VCaP (cell line): ENCODE results near the gene DUSP1.

ENCODE experiments used
- H3K27ac ChIP-seq: fragments of 450-650 bp; 2 replicates; pipeline ENCODE4 v1.5.1; 2017
- TF ChIP-seq, protein P1 (sequence below): fragments of 450-650 bp; conservative IDR thresholded peaks from 2 replicates; pipeline ENCODE4 v1.5.1; 2017; ENCODE audit warnings: mild to moderate bottlenecking, moderate library complexity

DUSP1 gene

DNA sequence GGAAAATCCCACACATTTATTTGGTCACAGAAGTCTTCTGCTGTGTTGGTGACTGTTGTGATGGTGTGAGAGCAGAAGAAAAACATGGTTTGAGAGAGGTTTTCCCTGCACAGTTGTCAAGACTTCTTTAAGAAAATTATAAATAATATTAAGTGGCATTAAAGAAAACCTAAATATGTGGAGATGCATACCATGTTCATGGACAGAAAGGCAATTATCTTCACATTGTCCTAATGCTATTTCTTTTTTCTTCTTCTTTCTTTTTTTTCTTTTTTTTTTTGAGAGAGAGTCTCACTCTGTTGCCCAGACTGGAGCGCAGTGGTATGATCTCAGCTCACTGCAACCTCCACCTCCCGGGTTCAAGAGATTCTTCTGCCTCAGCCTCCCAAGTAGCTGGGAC, 38.8 kb upstream of the DUSP1 start:
- TF ChIP-seq, protein P1, sequence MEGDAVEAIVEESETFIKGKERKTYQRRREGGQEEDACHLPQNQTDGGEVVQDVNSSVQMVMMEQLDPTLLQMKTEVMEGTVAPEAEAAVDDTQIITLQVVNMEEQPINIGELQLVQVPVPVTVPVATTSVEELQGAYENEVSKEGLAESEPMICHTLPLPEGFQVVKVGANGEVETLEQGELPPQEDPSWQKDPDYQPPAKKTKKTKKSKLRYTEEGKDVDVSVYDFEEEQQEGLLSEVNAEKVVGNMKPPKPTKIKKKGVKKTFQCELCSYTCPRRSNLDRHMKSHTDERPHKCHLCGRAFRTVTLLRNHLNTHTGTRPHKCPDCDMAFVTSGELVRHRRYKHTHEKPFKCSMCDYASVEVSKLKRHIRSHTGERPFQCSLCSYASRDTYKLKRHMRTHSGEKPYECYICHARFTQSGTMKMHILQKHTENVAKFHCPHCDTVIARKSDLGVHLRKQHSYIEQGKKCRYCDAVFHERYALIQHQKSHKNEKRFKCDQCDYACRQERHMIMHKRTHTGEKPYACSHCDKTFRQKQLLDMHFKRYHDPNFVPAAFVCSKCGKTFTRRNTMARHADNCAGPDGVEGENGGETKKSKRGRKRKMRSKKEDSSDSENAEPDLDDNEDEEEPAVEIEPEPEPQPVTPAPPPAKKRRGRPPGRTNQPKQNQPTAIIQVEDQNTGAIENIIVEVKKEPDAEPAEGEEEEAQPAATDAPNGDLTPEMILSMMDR = no peak
- no peak overlapping the region for H3K27ac ChIP-seq

DNA sequence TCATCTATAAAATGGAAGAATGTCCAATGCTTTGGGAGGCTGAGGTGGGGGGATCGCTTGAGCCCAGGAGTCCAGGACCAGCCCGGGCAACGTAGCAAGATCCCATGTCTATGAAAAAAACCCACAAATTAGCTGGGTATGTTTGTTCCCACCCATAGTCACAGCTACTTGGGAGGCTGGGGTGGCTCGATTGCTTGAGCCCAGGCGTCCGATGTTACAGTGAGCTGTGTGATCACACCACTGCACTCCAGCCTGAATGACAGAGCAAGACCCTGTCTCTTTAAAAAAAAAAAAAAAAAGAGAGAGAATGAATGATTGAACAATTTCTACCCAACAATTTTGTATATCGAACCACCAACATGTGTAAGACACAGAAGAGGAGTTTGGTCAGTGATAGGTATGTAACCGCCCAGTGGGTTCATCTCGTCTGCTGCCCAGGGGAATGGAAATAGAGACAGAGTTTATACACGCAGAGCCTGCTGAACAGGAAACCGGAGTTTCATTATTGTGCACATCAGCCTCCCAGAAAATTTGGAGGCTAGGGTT, 36.8 kb upstream of the DUSP1 start:
- no peak overlapping the region for H3K27ac ChIP-seq

DNA sequence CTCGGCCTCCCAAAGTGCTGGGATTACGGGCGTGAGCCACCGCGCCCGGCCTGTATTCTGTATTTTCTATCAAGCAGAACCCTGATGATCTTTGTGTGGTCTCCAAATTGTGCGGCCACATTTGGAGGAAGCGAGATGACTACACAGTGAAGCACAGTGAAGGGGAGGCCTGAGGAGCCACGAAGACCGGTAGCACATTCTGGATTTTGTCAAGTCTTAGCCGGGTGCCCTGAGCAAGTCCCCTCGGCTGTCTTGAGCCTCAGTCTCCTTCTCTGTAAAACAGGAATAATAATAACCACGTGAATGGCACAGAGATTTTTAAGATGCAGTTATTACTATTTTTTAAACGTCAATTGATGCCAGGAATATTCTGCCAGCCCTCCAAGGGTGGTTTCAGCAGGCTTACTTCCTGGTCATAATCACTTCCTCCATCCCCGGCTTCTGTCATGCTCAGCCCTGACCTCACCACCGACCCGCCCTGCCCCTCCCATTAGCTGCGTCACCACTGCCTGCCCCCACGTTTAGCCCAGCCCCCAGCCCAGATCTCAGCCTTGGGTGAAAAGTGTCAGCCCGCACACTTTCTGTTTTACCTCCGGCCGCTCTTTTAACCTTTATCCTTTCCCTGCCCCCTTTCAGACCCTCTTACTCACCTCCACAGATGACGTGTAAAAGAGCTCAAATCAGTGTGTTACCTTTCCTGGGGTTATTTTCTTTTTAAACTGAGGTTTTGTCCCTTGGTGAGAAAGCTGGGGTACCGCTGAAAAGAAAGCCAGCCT, 36.1 kb upstream of the DUSP1 start:
- no peak overlapping the region for H3K27ac ChIP-seq

More for the DNA sequence above, 36.8 kb upstream of the DUSP1 start:
- TF ChIP-seq, protein P1 = no peak

DNA sequence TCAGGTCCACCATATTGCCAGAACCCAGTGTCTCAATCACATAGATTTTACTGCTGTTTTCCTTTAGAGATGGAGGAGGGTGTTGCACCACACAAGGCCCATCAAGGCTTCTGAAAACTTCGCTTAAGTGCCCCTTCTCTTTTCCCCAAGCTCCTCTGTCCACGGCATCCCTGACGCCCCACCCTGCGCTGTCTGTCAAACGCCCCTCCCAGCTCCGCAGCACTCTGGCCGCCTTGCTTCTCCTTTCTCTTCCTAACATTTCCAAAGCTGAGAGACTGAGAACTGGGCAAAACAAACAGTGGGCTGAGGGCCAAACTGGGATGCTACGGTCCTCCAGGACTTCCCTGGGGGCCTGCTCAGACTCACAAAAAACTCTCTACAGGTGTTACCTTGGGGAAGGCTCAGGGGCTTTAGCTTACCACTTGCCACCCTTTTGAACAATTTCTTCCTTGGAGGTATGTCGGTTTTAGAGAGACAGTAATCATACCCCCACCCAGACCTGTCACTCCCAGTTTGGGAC, 34.8 kb upstream of the DUSP1 start:
- TF ChIP-seq, protein P1 = no peak
- no peak overlapping the region for H3K27ac ChIP-seq

More for the DNA sequence above, 36.1 kb upstream of the DUSP1 start:
- TF ChIP-seq, protein P1 = no peak

DNA sequence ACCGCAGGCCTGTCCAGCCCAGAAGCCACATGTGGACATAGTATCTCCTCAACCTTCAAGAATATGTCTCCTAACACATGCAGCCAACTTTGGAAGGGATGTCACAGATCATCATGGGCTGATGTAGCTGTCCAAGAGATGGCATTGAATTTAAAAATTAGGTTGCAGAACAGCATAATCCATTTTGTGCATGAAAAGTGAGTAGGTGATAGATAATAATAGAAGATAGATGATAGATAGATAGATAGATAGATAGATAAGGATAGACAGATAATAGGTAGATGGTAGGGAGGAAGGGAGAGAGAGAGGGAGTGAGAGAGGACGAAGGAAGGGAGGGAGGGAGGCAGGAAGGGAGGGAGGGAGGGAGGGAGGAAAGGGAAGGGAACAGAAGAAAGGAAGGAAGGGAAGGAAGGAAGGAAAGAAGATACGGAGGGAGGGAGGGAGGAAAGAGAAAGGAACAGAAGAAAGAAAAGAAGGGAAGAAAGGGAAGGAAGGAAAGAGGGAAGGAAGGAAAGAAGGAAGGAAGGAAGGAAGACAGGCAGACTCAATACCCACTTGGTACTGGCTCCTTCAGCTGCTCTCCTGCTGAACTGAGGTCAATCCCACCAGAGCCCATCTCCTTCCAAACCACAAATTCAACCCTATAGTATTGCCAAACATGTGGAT, 34.2 kb upstream of the DUSP1 start:
- TF ChIP-seq, protein P1 = no peak
- no peak overlapping the region for H3K27ac ChIP-seq

DNA sequence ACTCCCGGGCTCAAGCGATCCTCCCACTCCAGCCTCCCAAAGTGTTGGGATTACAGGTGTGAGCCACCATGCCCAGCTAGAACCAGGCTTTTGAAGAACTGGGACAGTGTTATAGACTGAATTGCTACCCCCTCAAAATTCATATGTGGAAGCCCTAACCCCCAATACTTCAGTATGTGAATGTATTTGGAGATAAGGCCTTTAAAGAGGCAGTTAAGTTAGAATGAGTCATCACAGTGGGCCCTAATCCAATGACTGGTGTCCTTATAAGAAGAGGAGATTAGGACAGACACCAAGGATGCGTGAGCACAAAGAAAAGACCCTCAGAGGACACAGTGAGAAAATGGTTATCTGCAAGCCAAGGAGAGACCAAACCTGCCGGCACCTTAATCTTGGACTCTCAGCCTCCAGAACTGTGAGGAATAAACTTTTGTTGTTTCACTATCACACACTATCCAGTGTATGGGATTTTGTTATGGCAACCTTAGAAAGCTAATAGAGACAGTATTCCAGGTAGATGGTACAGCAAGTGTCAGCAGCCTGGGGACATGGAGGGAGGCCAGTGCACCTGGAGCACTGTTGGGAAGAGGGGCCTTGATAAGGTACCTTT, 31.7 kb upstream of the DUSP1 start:
- TF ChIP-seq, protein P1 = no peak
- no peak overlapping the region for H3K27ac ChIP-seq

DNA sequence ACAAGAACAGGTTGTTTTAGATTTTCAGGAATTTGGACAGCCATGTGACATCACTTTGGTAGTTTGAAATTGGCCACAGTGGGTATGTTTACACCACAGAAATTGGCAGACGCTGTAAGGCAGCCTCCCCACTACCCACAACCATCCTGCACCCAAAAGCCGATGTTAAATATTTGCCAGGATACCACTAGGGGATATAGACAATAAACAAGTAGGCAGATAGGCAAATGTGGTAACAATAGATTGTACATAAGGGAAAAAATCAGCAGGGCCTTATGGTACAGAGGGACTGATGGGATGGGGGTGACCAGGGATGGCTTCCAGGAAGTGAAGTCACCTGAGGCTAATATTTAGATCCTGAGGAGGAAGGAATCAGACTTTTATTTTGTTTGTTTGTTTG, 31.1 kb upstream of the DUSP1 start:
- no peak overlapping the region for H3K27ac ChIP-seq
- TF ChIP-seq, protein P1 = no peak
